ENCODE measurements around the gene EMC9.

EMC9 gene

DNA sequence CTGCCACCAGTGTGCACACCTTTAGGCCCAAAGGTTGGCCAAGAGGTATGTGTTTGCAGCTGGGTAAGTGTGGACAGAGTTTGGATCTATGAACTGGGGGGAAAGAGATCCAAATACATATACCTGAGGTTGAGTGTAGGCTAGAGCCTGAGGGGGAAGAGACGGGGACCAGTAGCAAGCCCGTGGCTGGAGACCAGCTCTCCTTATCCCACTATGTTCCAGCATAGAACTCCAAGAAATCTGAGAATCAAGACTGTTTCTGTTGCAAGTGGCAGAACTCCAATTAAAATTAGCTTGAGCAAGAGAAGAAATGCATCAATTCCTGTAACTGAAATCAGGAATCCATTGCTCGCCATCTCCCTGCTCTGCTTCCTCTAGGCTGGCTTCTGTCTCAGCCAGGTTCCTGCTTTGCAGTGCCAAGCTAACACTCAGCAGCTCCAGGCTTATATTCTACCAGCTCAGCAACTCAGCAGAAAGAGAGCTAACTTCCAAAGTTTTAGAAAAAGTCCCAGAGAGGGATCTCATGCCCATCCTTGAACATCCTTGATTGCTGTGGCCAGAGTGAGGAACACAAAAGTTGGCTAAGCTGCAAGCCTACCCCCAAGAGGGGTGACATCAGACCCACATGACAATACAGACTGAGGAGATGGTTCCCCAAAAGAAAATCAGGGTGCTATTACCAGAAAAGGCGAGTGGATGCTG, 48.7 kb downstream of the EMC9 start:
- no peaks in the 10 kb centered on the region for H3K27me3 ChIP-seq
- H3K4me3 ChIP-seq = no peak overlapping the region
- H4K20me1 ChIP-seq = no peaks in the 10 kb centered on the region
- peaks cover 52% of the 10 kb centered on the region for H3K4me1 ChIP-seq
- H3K9me3 ChIP-seq = no peaks in the 10 kb centered on the region
- peaks cover 13% of the 10 kb centered on the region for H3K36me3 ChIP-seq
- peak overlapping the region; percentile 98; the same call in 1 of the 2 replicates for H3K27ac ChIP-seq
- no peak for TF ChIP-seq Cebpa-rat (IDR thresholded peaks at IDR 0.05)
- peak overlapping the region; percentile 95 for H3K4me2 ChIP-seq
- H3K9ac ChIP-seq = no peak overlapping the region

DNA sequence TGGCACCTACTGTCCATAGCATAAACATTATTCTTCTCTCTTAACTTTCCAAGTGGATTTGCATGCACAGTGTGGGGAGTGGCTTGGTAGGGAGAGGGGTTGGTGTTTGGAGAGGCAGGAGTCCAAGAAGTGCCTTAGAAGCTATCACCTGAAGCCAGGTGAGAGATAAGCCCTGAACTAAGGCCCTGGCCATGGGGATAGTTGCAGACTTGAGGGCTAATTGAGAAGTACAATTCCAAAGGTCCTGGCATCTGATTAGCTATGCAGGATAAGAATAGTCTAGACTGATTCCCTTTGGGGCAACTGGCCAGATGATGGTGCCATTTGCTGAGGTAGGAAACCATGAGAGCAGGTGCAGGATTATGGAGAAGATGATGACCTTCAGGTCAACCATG, 49.3 kb downstream of the EMC9 start:
- Histone ChIP-seq H3K9ac (no peak overlapping the region), H3K4me3 (no peak overlapping the region), H3K4me1 (peaks cover 52% of the 10 kb centered on the region), H3K27ac (no peak overlapping the region), H4K20me1 (no peaks in the 10 kb centered on the region), H3K9me3 (no peaks in the 10 kb centered on the region), H3K4me2 (peak overlapping the region; percentile 95; the same call in 1 of the 2 replicates), H3K36me3 (peaks cover 8% of the 10 kb centered on the region), H3K27me3 (no peaks in the 10 kb centered on the region)
- TF ChIP-seq Cebpa-rat (IDR thresholded peaks at IDR 0.05) = no peak

DNA sequence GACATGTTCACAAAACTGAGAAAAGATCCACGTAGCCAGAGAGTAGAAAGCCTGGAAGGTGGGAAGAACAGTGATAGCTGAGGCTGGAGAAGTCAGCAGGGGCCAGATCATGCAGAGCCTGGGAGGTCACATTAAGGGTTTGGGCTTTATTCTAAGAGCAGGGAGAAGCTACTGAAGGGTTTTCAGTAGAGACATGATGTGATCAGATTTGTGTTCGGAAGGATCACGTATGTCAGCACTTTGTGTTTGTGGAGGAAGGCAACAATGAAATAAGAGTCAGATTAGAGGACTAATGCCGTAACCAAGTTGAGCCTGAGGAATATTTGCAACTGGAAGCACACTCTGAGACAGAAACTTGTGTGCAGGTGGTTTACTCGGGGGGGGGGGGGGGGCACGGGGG, 51.5 kb downstream of the EMC9 start:
- TF ChIP-seq Cebpa-rat (IDR thresholded peaks at IDR 0.05) = no peak
- H3K27ac ChIP-seq = no peak overlapping the region
- no peaks in the 10 kb centered on the region for H3K27me3 ChIP-seq

More for the DNA sequence above, 51.5 kb downstream of the EMC9 start:
- Histone ChIP-seq H4K20me1 (no peaks in the 10 kb centered on the region), H3K9me3 (no peaks in the 10 kb centered on the region), H3K9ac (no peak overlapping the region), H3K4me2 (no peak overlapping the region), H3K4me3 (no peak overlapping the region), H3K4me1 (peaks cover 30% of the 10 kb centered on the region), H3K36me3 (no peaks in the 10 kb centered on the region)

All from BLaER1 (cell line).